HG03097 (cell line): ENCODE measurements around the gene NKD1.
"Not testable (repeated sequence)": the region's sequence is repeated elsewhere in the genome, so short reads cannot be mapped to it uniquely, and the experiment has no call there.

Experiments used
- ATAC-seq: cut with Tn5 transposase; IDR thresholded peaks from one replicate; pipeline ENCODE4 v1.9.1; 2021; ENCODE audit not compliant: unreplicated experiment, low FRiP score

NKD1 gene

GRCh38 chr16:50535506-50536257 lies 12.5 kb upstream of the NKD1 start:
- no peak for ATAC-seq

GRCh38 chr16:50536258-50536645 lies 11.9 kb upstream of the NKD1 start:
- not testable (repeated sequence) for ATAC-seq

- no peak for ATAC-seq
Measured at GRCh38 chr16:50537533-50538290, 10.5 kb upstream of the NKD1 start.

GRCh38 chr16:50538411-50539052 lies 9.7 kb upstream of the NKD1 start:
- ATAC-seq = no peak

GRCh38 chr16:50539053-50539695 lies 9.0 kb upstream of the NKD1 start:
- no peak for ATAC-seq

- ATAC-seq = no peak
Measured at GRCh38 chr16:50539822-50540710, 8.1 kb upstream of the NKD1 start.

- ATAC-seq = no peak
Measured at GRCh38 chr16:50540711-50541007, 7.5 kb upstream of the NKD1 start.

- no peak for ATAC-seq
Measured at GRCh38 chr16:50542703-50543102, 5.5 kb upstream of the NKD1 start.

- no peak for ATAC-seq
Measured at GRCh38 chr16:50546125-50546524, 2.1 kb upstream of the NKD1 start.

GRCh38 chr16:50547340-50548124 lies 664 bp upstream of the NKD1 start:
- ATAC-seq = no peak

GRCh38 chr16:50548909-50549560 lies 839 bp downstream of the NKD1 start:
- ATAC-seq = no peak

GRCh38 chr16:50549561-50549915 lies 1.3 kb downstream of the NKD1 start:
- no peak for ATAC-seq

- ATAC-seq = no peak
Measured at GRCh38 chr16:50550035-50550434, 1.8 kb downstream of the NKD1 start.

GRCh38 chr16:50550866-50551641 lies 2.9 kb downstream of the NKD1 start:
- ATAC-seq = no peak

- ATAC-seq = no peak
Measured at GRCh38 chr16:50552476-50553101, 4.4 kb downstream of the NKD1 start.

- ATAC-seq = no peak
Measured at GRCh38 chr16:50553182-50553710, 5.0 kb downstream of the NKD1 start.

- ATAC-seq = no peak
Measured at GRCh38 chr16:50553731-50554360, 5.7 kb downstream of the NKD1 start.
